Activated naive CD4-positive, alpha-beta T cell treated with anti-CD3 and anti-CD28 coated beads, Interleukin-2, amount 50 U/mL, for 72 hours (primary cell): ENCODE data around the gene JADE3. TPM values are rescaled to one million over a fixed set of nuclear protein-coding genes. Genes with fewer than 3 reads are reported as not detected.
"Not testable (repeated sequence)": the region's sequence is repeated elsewhere in the genome, so short reads cannot be mapped to it uniquely, and the experiment has no call there.

ENCODE experiments used
- ATAC-seq, 2 donors: fragments of 150-1000 bp; cut with Tn5 transposase; 2 replicates each; pipeline ENCODE4 v1.10.0; 2021; ENCODE audit warnings: mild to moderate bottlenecking in 2 of 2, moderate library complexity in 2 of 2
- DNase-seq, 2 donors: peaks; one replicate each; pipeline ENCODE4 v3.0.0; 2021 to 2022; ENCODE audit warnings: low spot score in 2 of 2
- H3K27ac Mint-ChIP-seq, 2 donors: one replicate each; pipeline ENCODE4 v1.8.0; 2022; ENCODE audit warnings: mild to moderate bottlenecking in 2 of 2, mixed read lengths in 2 of 2
- H3K36me3 Mint-ChIP-seq, 2 donors: one replicate each; pipeline ENCODE4 v1.8.0; 2022; ENCODE audit warnings: mixed read lengths in 2 of 2
- H3K9me3 Mint-ChIP-seq, 2 donors: one replicate each; pipeline ENCODE4 v1.8.0; 2022; ENCODE audit warnings: mixed read lengths in 2 of 2
- total RNA-seq, 2 donors: library from RNA; stranded (reverse); gene quantifications; one replicate each; pipeline ENCODE4 v1.2.3, GENCODE V29; 2022

Gene JADE3
- total RNA-seq, 2 donors from 2014 or later: 0.43 to 1.9 TPM

DNA sequence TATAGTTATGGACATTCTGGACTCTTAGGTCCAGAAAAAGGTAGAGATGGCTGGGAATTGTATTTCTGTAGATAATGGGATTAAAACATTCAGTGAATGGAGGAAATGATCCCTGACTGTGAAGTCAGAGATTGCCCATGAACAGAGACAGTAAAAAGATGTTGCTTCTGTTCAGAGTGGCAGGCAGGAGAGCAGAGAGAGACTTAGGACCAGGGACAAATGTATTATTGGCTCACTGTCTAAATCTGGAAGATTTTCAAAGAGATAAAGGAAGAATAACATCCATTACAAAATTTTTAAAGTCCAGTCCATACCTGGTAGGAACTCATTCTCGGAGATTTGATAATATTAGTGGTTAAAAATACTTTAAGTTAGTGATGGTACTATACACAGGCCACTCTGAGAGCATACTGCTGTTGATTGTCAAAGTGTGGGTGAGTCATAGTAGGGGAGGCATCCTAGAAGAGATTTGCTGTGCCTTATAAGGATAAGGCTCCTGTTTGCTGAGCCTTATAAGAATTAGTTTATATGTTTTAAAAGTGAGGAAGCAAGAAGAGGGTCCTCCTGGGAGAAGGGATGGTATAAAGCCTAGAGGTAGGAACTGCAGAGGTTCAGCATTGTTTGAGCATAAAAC, 53.0 kb downstream of the JADE3 start:
- Mint-ChIP-seq H3K9me3 (no peaks in the 10 kb centered on the region), H3K36me3 (no peaks in the 10 kb centered on the region), H3K27ac (no peak overlapping the region)
- DNase-seq (no peak), ATAC-seq (peak in 1 of 2 donors; percentile 58)

DNA sequence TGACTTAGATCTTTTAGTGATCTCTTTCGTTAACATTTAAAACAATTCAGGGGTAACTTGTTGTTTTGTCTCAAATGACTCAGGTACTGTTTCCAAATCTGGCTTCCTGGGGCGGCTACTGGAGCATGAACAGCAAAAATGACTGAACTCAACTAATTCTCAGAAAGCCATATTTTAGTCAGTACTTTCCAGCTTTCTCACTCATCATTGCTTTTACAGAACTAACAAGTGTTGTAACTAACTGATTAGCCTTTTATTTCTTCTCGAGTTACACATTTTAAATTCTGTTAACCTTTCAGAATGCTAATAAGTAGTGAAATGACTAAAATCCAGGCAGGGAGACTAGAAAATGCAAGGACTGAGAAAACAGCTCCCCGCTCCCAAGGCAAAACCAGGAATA, 55.3 kb downstream of the JADE3 start:
- ATAC-seq (peak; percentile 59 to 92), DNase-seq (peak in 1 of 2 donors; percentile 7)
- Mint-ChIP-seq H3K9me3 (no peaks in the 10 kb centered on the region), H3K27ac (no peak overlapping the region), H3K36me3 (no peaks in the 10 kb centered on the region)

DNA sequence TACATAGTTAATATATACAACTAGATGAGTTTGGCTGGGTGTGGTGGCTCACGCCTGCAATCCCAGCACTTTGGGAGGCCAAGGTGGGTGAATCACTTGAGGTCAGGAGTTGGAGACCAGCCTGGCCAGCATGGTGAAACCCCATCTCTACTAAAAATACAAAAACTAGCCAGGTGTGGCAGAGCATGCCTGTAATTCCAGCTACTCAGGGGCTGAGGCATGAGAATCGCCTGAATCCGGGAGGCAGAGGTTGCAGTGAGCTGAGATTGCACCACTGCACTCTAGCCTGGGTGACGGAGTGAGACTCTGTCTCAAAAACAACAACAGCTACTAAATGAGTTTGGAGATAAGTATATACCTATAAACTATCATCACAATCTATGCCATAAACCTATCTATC, 64.8 kb downstream of the JADE3 start:
- not testable (repeated sequence) for ATAC-seq, H3K36me3 Mint-ChIP-seq, H3K27ac Mint-ChIP-seq, H3K9me3 Mint-ChIP-seq, DNase-seq

DNA sequence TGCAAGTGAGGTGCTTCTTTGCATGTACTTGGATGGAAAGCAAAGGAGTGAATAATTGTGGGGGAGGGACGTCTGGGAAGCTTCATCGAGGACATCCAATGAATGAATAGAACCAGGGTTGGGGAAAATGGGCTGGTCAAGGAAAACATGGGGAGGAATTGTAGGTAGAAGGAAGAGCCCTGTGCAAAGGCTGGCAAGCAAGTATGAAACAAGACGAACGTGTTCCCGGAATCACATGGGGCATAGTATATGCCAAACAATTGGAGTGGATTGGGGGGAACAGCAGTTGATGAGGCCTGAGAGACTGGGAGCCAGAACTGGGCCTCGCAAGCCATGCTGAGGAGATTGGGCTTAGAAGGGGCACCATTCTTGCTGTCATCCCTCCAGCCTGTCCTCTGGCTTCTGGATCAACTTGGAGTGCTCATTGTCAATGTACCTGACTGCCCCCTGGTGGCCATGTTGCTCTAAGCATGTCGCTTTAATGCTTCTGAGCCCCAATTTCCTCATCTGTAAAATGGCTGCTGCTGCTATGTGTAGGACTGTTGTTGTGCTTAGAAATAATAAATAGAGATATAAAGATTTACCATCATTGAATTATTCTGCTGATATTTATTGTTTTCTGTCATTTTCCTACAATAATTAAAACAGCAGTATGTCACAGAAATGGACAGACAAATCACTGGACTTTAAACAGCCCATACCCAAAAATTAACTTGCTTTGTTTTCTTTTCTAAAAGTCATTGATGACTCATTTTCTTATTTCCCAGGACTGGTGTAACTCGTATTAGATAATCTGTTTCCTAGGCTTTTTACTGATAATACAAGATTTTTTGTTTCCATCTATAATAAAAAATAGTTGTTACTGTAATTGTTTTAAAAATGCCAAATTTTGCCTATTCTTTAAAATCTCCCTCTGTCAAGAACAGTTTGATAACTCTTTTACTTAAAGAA, 66.4 kb downstream of the JADE3 start:
- H3K36me3 Mint-ChIP-seq: no peaks in the 10 kb centered on the region
- no peaks in the 10 kb centered on the region for H3K9me3 Mint-ChIP-seq
- peak; percentile 69 to 71 for ATAC-seq
- H3K27ac Mint-ChIP-seq: no peak overlapping the region
- peak; percentile 60 to 71 for DNase-seq

DNA sequence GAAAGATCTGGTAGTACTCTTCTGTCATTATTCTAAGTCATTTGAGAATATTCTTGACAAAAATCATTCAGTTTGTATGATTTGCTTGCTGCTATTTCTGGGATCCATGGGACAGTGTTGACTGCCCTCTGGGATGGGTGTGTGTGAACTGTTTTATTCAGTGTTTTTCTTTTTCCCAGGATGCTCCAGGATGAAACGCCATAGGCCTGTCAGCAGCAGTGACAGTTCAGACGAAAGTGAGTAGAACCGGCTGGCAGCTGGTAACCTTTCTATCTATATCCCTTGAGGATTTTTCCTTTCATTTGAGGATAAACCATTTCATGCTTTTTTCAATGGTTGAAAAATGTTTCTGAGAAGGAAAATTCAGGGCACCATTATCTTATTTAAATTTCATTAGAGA, 72.5 kb downstream of the JADE3 start:
- ATAC-seq: no peak
- Mint-ChIP-seq H3K36me3 (no peaks in the 10 kb centered on the region), H3K9me3 (no peaks in the 10 kb centered on the region), H3K27ac (no peak overlapping the region)
- DNase-seq: no peak

DNA sequence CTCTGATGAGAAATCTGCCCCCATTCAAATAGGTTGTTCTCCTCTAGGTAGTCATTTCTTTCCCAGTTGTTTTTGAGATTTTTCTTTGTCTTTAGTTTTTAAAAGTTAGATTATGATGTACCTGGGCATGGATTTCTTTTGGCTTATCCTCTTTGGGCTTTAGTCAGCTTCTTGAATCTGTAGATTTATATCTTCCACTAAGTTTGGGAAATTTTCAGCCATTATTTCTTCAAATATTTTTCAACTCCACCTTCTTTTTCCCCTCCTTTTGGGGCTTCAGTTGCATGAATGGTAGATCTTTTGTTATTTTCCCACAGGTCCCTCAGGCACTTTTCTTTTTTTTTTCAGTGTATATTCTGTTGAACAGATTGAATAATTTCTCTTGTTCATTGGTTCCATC, 77.3 kb downstream of the JADE3 start:
- ATAC-seq (no peak), DNase-seq (no peak)
- peaks cover 5 to 6% of the 10 kb centered on the region in 2 donors for H3K9me3 Mint-ChIP-seq
- H3K36me3 Mint-ChIP-seq: peaks cover 0 to 8% of the 10 kb centered on the region in 2 donors
- no peak overlapping the region for H3K27ac Mint-ChIP-seq

DNA sequence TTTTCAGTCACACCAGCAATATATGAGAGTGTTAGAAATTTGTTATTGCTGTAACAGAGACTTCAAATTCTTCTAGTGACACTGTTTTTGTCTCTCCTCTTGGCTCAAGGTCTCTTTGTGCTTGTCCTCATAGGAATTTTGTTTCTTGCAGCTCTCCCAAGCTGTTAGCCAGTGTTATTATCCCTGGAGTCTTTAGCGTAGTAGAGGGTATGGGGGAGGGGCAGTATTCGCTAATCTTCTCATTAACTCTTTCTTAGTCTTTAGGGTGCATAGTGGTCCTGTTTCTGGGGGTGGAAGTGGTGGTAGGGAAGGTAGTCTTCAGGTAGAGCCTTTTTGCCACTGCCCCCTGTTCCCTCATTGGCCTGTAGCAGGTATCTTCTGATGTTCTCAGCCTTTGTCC, 79.4 kb downstream of the JADE3 start:
- Mint-ChIP-seq H3K36me3 (peaks cover 0 to 8% of the 10 kb centered on the region in 2 donors), H3K27ac (no peak overlapping the region), H3K9me3 (peaks cover 5 to 6% of the 10 kb centered on the region in 2 donors)
- no peak for DNase-seq
- no peak for ATAC-seq

DNA sequence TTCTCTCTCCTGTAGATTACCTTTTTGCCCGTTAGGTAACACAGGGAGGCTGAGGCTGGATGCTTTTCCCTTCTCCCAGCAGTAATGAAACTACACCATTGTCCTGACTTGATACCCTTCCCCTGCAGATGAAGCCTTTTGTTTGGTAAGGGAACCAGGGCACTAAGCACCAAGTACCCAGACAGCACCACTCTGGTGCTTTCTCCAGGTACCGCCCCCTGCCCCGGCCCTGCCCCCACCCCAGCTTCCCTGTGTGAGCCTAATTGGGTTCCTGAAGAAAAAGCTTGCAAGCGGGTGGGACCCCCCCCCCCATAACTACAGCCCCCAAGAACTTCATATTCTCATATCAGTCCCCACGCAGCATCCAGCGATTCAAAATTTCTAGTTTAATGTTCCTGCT, 79.8 kb downstream of the JADE3 start:
- peaks cover 0 to 8% of the 10 kb centered on the region in 2 donors for H3K36me3 Mint-ChIP-seq
- ATAC-seq (no peak), DNase-seq (no peak)
- H3K27ac Mint-ChIP-seq: no peak overlapping the region
- peaks cover 5 to 6% of the 10 kb centered on the region in 2 donors for H3K9me3 Mint-ChIP-seq

DNA sequence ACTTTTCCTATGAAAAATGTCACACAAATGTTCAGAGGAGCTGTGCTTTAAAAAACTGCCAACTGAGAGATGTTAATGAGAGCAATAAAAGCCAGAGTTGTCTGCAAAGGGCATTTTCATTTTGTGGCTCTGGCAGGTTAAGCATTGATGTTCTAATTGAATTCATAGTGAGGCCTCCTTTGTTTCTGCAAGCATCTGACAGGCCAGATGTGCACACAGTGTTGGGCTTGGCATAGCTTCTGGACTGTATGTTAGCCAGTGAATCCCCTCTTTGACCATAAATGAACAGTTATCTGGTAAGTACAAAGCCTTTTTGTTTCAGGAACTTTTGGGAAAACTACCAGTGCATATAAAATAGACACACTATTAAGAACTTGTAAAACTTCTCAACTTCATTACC, 81.9 kb downstream of the JADE3 start:
- ATAC-seq (no peak), DNase-seq (no peak)
- Mint-ChIP-seq H3K36me3 (peaks cover 0 to 8% of the 10 kb centered on the region in 2 donors), H3K9me3 (peaks cover 5 to 6% of the 10 kb centered on the region in 2 donors), H3K27ac (no peak overlapping the region)

DNA sequence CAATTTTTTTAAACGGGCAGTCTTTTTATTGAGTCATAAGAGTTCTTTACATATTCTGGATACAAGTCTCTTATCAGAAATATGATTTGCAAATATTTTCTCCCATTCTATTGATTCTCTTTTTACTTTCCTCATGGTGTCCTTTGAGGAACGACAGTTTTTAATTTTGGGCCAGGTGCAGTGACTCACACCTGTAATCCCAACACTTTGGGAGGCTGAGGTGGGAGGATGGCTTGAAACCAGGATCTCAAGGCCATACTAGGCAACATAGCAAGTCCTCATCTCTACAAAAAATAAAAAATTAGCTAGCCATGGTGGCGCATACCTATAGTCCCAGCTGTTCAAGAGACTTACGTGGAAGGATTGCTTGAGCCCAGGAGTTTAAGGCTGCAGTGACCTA, 99.9 kb downstream of the JADE3 start:
- ATAC-seq (no peak), DNase-seq (no peak)
- H3K9me3 Mint-ChIP-seq: peaks cover 0 to 3% of the 10 kb centered on the region in 2 donors
- H3K27ac Mint-ChIP-seq: no peak overlapping the region
- no peaks in the 10 kb centered on the region for H3K36me3 Mint-ChIP-seq

DNA sequence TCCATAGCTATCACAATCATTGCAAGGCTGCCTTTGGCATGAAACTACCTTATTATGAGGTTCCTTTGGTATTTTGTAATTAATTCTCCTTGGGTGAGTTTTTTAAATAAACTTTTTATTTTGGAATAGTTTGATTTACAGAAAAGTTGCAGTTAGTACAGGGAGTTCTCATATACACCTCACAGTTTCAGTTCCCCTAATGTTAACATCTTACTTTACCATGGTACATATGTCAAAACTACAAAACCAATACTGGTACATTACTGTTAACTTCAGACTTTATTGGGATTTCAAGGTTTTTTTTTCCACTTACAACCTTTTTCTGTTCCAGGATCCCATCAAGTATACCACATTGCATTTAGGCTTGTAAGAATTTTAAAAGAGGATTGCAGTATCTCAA, 114.0 kb downstream of the JADE3 start:
- DNase-seq: no peak
- no peak for ATAC-seq
- H3K9me3 Mint-ChIP-seq: no peaks in the 10 kb centered on the region
- H3K36me3 Mint-ChIP-seq: no peaks in the 10 kb centered on the region
- H3K27ac Mint-ChIP-seq: no peak overlapping the region

DNA sequence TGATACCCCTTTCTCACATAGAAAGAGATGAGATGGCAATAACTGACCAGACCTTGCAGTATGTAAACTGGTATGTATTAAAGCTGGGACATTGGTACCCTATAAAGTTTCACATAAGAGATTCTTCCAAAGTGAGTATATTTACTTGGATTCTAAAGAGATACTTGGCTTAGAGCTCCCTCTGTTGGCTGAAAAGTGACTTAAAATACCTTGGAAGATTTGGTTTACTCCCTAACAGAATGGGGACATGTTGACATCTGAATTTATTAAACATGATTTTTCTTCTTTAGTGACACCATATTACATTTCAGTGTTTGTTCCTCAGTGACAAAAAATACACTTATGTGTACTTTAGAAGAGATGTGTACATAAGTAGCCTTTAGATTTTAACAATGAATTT, 118.1 kb downstream of the JADE3 start:
- peak in 1 of 2 donors; percentile 30 for DNase-seq
- Mint-ChIP-seq H3K9me3 (no peaks in the 10 kb centered on the region), H3K27ac (no peak overlapping the region), H3K36me3 (no peaks in the 10 kb centered on the region)
- no peak for ATAC-seq

DNA sequence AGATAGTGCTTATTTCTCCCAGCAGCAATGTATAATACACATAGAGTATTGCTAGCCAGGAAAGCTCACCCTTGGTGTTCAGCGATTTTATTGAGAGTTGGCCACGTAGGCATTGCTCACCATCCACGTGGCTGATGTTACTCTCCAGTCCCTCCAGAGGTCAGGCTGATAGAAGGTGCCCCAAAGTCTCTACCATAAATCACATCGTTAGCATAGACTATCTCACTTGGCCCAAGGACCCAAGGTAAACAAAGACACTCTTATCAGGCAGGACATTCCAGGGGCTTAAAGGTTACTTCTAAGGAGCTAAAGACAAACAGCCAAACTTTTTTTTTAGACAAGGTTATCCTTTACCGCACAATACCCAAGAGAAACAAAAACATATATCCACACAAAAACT, 135.8 kb downstream of the JADE3 start:
- no peak for DNase-seq
- peaks cover 0 to 10% of the 10 kb centered on the region in 2 donors for H3K9me3 Mint-ChIP-seq

DNA sequence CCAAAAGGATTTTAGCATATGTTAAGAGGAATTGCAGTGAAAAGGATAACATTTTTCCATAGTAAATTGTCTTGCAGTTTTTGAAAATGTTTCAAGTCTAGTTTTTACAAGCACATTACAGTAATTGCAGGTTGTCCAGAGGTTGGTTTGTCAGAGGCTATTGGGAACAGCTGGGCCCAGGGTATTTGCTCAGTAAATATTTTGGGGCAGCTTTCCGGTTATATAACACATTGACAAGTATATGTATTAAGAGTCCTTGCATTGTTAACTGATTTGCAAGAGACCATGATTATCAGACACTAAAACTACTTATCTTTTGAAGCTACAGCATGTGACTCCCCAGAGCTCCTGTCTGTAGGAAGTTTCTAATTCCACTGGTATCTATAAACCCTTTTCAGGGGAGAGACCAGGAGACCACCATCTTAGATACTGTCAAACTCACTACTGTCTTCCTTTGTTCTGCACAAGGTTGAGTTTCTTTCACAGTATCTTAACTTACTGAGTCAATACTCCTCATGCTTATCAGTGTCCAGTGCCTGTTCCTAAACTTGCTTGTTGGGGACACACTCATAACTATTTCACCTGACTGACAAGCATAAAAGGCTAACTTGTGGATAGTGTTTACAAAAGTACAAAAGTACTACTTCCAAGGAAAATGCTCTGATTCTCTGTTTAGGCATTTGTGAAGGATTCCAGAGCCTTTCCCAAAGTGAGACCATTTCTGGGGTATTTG, 147.1 kb downstream of the JADE3 start:
- Mint-ChIP-seq H3K36me3 (no peaks in the 10 kb centered on the region), H3K27ac (no peak overlapping the region)
- no peak for ATAC-seq

More for the DNA sequence above, 135.8 kb downstream of the JADE3 start:
- no peak overlapping the region for H3K27ac Mint-ChIP-seq
- H3K36me3 Mint-ChIP-seq: peaks cover 0 to 4% of the 10 kb centered on the region in 2 donors
- no peak for ATAC-seq

DNA sequence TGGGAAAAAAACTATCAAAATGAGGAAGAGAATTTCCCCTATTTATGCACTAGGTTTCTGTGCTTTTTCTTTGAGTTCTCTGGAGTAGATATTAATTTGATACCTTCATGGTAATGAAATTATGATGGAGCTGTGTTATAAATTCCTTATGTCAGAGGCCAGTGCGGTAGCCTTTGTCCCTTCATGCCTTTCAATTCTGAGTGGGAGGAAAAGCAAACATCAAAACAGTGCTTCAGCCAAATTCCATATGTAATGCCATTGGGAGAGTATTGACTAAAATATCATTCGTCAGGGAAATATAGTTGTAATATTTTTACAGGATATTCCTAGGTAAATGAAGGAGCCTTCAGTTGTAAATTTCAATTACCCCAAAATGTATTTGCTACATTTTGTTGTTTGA, 148.5 kb downstream of the JADE3 start:
- Mint-ChIP-seq H3K27ac (no peak overlapping the region), H3K9me3 (no peaks in the 10 kb centered on the region), H3K36me3 (no peaks in the 10 kb centered on the region)
- DNase-seq: no peak
- no peak for ATAC-seq

More for the DNA sequence above, 147.1 kb downstream of the JADE3 start:
- DNase-seq: no peak
- H3K9me3 Mint-ChIP-seq: no peaks in the 10 kb centered on the region

DNA sequence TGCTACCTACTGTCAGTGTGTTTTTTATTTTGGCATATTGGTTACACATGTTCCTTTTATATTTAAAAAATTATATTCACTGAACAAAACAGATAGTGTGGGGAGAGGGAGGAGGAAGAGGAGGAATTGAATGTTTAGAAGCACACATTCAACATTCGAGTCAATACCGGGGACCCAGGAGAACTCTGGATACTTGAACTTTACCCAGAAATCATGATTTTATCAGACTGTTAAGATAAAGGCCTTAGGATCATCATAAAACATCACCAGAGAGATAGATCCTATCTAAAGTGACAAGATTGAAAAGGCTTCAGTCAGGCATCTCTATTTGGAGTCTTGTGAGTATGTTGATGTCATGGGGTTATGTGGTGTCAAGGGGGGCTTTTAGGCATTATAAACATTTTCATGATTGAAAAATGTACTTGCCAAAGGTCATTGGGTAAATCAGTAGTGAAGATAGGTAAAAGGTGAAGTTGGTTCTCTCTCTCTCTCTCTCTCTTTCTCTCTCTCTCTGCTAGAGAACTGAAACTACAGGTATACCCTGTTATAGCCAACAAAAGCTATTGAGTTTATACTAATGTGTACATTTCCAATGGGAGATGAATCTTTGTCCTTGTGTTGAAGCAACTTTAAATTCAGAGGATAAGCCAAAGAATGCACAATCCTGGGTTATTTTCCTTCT, 149.2 kb downstream of the JADE3 start:
- no peaks in the 10 kb centered on the region for H3K36me3 Mint-ChIP-seq
- H3K9me3 Mint-ChIP-seq: no peaks in the 10 kb centered on the region
- no peak overlapping the region for H3K27ac Mint-ChIP-seq

More for the DNA sequence above, 149.2 kb downstream of the JADE3 start:
- no peak for DNase-seq
- no peak for ATAC-seq
